ENCODE data around the gene CD226.

- TF ChIP-seq JUNB (IDR thresholded peaks at IDR 0.05) (no peak), CTCF (IDR thresholded peaks at IDR 0.05 in 2 of 3, conservative IDR thresholded peaks at IDR 0.05 in 1 of 3; ENCODE audit: control insufficient read depth in 2 of 3, extremely low read depth in 1 of 3, insufficient read depth in 1 of 3, low read depth in 3 of 3, low read length in 3 of 3) (no peak), BRCA1 (IDR thresholded peaks at IDR 0.05; ENCODE audit: low read depth, low read length) (no peak), ZNF384 (IDR thresholded peaks at IDR 0.05; ENCODE audit: borderline replicate concordance, low read depth, low read length) (no peak), ESRRA (IDR thresholded peaks at IDR 0.05; ENCODE audit: low read length) (no peak)
Measured at GRCh38 chr18:69916412-69916811, 31.3 kb downstream of the CD226 start.
